ENCODE data around the gene IL21R.

DNA sequence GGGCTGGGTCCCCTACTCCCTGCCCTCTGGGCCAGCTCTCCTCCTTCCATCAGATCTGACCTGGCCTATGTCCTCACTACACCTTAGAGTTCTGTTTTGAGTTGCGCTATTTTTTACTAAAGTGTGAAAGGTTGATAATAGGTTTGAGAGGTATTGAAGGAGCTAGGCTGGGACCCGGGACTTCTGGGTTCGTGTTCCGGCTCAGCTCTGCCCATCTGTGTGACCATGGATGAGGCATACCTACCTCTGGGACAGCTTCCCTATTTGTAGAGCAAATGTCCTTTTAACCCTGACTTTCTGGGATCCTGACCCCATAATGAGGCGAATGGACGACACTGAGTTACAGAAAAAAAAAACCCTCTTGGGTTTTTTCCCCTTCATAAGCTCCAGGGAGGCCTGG is 36.0 kb downstream of the IL21R start:
- TF ChIP-seq, protein P1, sequence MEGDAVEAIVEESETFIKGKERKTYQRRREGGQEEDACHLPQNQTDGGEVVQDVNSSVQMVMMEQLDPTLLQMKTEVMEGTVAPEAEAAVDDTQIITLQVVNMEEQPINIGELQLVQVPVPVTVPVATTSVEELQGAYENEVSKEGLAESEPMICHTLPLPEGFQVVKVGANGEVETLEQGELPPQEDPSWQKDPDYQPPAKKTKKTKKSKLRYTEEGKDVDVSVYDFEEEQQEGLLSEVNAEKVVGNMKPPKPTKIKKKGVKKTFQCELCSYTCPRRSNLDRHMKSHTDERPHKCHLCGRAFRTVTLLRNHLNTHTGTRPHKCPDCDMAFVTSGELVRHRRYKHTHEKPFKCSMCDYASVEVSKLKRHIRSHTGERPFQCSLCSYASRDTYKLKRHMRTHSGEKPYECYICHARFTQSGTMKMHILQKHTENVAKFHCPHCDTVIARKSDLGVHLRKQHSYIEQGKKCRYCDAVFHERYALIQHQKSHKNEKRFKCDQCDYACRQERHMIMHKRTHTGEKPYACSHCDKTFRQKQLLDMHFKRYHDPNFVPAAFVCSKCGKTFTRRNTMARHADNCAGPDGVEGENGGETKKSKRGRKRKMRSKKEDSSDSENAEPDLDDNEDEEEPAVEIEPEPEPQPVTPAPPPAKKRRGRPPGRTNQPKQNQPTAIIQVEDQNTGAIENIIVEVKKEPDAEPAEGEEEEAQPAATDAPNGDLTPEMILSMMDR (IDR thresholded peaks at IDR 0.05) = no peak
- no peak for TF ChIP-seq POLR2A (IDR thresholded peaks at IDR 0.05)

Measured in lower leg skin (tissue), 3 donors.